Measurements from ENCODE around the gene PDP2.
"Not testable (repeated sequence)": the region's sequence is repeated elsewhere in the genome, so short reads cannot be mapped to it uniquely, and the experiment has no call there.

Gene PDP2

GRCh38 chr16:66888647-66889615 lies 8.6 kb downstream of the PDP2 start:
- DNase-seq: no peak

- DNase-seq: no peak
These were observed 9.3 kb downstream of the PDP2 start for GRCh38 chr16:66889622-66890021.

- DNase-seq: no peak
These were observed 10.5 kb downstream of the PDP2 start for GRCh38 chr16:66890799-66891198.

GRCh38 chr16:66891360-66891759 lies 11.0 kb downstream of the PDP2 start:
- DNase-seq: no peak

- DNase-seq: no peak
These were observed 11.5 kb downstream of the PDP2 start for GRCh38 chr16:66891797-66892196.

- DNase-seq: no peak
These were observed 13.7 kb downstream of the PDP2 start for GRCh38 chr16:66894055-66894454.

- no peak for DNase-seq
These were observed 14.8 kb downstream of the PDP2 start for GRCh38 chr16:66894948-66895688.

- no peak for DNase-seq
These were observed 15.3 kb downstream of the PDP2 start for GRCh38 chr16:66895689-66895979.

- DNase-seq: no peak
These were observed 15.7 kb downstream of the PDP2 start for GRCh38 chr16:66895999-66896398.

GRCh38 chr16:66896682-66897081 lies 16.4 kb downstream of the PDP2 start:
- DNase-seq: not testable (repeated sequence)

GRCh38 chr16:66898207-66898606 lies 17.9 kb downstream of the PDP2 start:
- no peak for DNase-seq

GRCh38 chr16:66898933-66899309 lies 18.6 kb downstream of the PDP2 start:
- DNase-seq: no peak

GRCh38 chr16:66899310-66899944 lies 19.1 kb downstream of the PDP2 start:
- DNase-seq: no peak

- peak; percentile 24 for DNase-seq
These were observed 19.8 kb downstream of the PDP2 start for GRCh38 chr16:66899945-66900710.

GRCh38 chr16:66900721-66901441 lies 20.6 kb downstream of the PDP2 start:
- DNase-seq: no peak

GRCh38 chr16:66901626-66902025 lies 21.3 kb downstream of the PDP2 start:
- DNase-seq: no peak

- no peak for DNase-seq
These were observed 22.6 kb downstream of the PDP2 start for GRCh38 chr16:66902648-66903543.

GRCh38 chr16:66903544-66904427 lies 23.5 kb downstream of the PDP2 start:
- DNase-seq: no peak

- no peak for DNase-seq
These were observed 24.1 kb downstream of the PDP2 start for GRCh38 chr16:66904428-66904845.

Data from NCI-H774 (cell line).